ENCODE results near the gene COA4.

- no peak for TF ChIP-seq POLR2A (IDR thresholded peaks at IDR 0.05)
- no peak for TF ChIP-seq CTCF (IDR thresholded peaks at IDR 0.05)
Measured at GRCh38 chr11:73902303-73902702, 25.7 kb upstream of the COA4 start.

All from lower leg skin (tissue), 3 donors.